ENCODE measurements around the gene SAMD1.

The SAMD1 gene

GRCh38 chr19:14090509-14091080 is at the start of gene SAMD1:
Gene SAMD1 (minus strand): TSS chr19:14090751.
- DNase-seq (ENCODE audit: low spot score): peak; percentile 76

- no peak for DNase-seq (ENCODE audit: low spot score)
Observed at GRCh38 chr19:14139944-14140343, 49.4 kb upstream of the SAMD1 start.

GRCh38 chr19:14138576-14139265 is 48.2 kb upstream of the SAMD1 start:
- no peak for DNase-seq (ENCODE audit: low spot score)

GRCh38 chr19:14136509-14137281 is 46.1 kb upstream of the SAMD1 start, which contains the start of gene ASF1B:
Gene ASF1B (minus strand): TSS chr19:14136589. CDS start chr19:14136456, 133 bp downstream.
- DNase-seq (ENCODE audit: low spot score): peak; percentile 99

GRCh38 chr19:14135985-14136508 is 45.5 kb upstream of the SAMD1 start:
- no peak for DNase-seq (ENCODE audit: low spot score)

- DNase-seq (ENCODE audit: low spot score): no peak
Observed at GRCh38 chr19:14135355-14135754, 44.8 kb upstream of the SAMD1 start.

GRCh38 chr19:14127929-14128509 is 37.5 kb upstream of the SAMD1 start:
- no peak for DNase-seq (ENCODE audit: low spot score)

GRCh38 chr19:14127176-14127575 is 36.6 kb upstream of the SAMD1 start:
- DNase-seq (ENCODE audit: low spot score): no peak

GRCh38 chr19:14122924-14123323 is 32.4 kb upstream of the SAMD1 start:
- no peak for DNase-seq (ENCODE audit: low spot score)

- DNase-seq (ENCODE audit: low spot score): no peak
Observed at GRCh38 chr19:14120497-14120780, 29.9 kb upstream of the SAMD1 start.

- no peak for DNase-seq (ENCODE audit: low spot score)
Observed at GRCh38 chr19:14119644-14120496, 29.3 kb upstream of the SAMD1 start.

- DNase-seq (ENCODE audit: low spot score): no peak
Observed at GRCh38 chr19:14119146-14119545, 28.6 kb upstream of the SAMD1 start.

- no peak for DNase-seq (ENCODE audit: low spot score)
Observed at GRCh38 chr19:14118165-14119051, 27.9 kb upstream of the SAMD1 start.

GRCh38 chr19:14117668-14118164 is 27.2 kb upstream of the SAMD1 start, which contains the start of gene PRKACA:
Gene PRKACA (minus strand): TSS chr19:14117762. CDS start chr19:14117547, 215 bp downstream.
- DNase-seq (ENCODE audit: low spot score): peak; percentile 98

- no peak for DNase-seq (ENCODE audit: low spot score)
Observed at GRCh38 chr19:14116918-14117578, 26.5 kb upstream of the SAMD1 start.

GRCh38 chr19:14116525-14116917 is 26.0 kb upstream of the SAMD1 start:
- DNase-seq (ENCODE audit: low spot score): no peak

- no peak for DNase-seq (ENCODE audit: low spot score)
Observed at GRCh38 chr19:14115756-14116155, 25.2 kb upstream of the SAMD1 start.

GRCh38 chr19:14114854-14115253 is 24.3 kb upstream of the SAMD1 start:
- DNase-seq (ENCODE audit: low spot score): peak; percentile 55

- no peak for DNase-seq (ENCODE audit: low spot score)
Observed at GRCh38 chr19:14114439-14114838, 23.9 kb upstream of the SAMD1 start.

All from hematopoietic multipotent progenitor cell treated with erythropoietin and hydrocortisone succinate and interleukin-3 and kit ligand, for 15 days (in vitro differentiated cells).